Mesendoderm (in vitro differentiated cells): ENCODE results near the gene CES1.
A peak's percentile ranks its signal among the peaks of the same experiment; 100 is the strongest.
"Not testable (repeated sequence)": the region's sequence is repeated elsewhere in the genome, so short reads cannot be mapped to it uniquely, and the experiment has no call there.

ENCODE experiments used
- DNase-seq: peaks from one replicate; pipeline ENCODE4 v3.0.0; 2013
- H2AK5ac ChIP-seq: 2 replicates; pipeline ENCODE4 v1.6.1; 2013; ENCODE audit warnings: low read length, inconsistent platforms
- H2BK120ac ChIP-seq: 2 replicates; pipeline ENCODE4 v1.6.1; 2013; ENCODE audit warnings: low read depth, mild to moderate bottlenecking, low read length, moderate library complexity, mixed read lengths
- H2BK15ac ChIP-seq: replicated peaks from 2 replicates; pipeline ENCODE4 v1.6.1; 2013; ENCODE audit warnings: low read depth, mild to moderate bottlenecking, moderate library complexity
- H2BK5ac ChIP-seq: 2 replicates; pipeline ENCODE4 v1.6.1; 2013; ENCODE audit warnings: low read length, inconsistent platforms
- H3K18ac ChIP-seq: 2 replicates; pipeline ENCODE4 v1.6.1; 2013; ENCODE audit warnings: mild to moderate bottlenecking, low read length, mixed read lengths
- H3K23ac ChIP-seq: one replicate; pipeline ENCODE4 v1.6.1; 2013; ENCODE audit warnings: low read length
- H3K27ac ChIP-seq: 2 replicates; pipeline ENCODE4 v1.5.1; 2013; ENCODE audit warnings: low read depth, mild to moderate bottlenecking, inconsistent platforms, low read length, moderate library complexity
- H3K27me3 ChIP-seq: 2 replicates; pipeline ENCODE4 v1.6.1; 2013; ENCODE audit warnings: low read length, control low read depth, mild to moderate bottlenecking, inconsistent platforms; ENCODE audit not compliant: insufficient read depth, poor library complexity
- H3K36me3 ChIP-seq: 2 replicates; pipeline ENCODE4 v1.6.1; 2013; ENCODE audit warnings: low read length, inconsistent platforms; ENCODE audit not compliant: control insufficient read depth, insufficient read depth
- H3K4ac ChIP-seq: one replicate; pipeline ENCODE4 v1.6.1; 2013; ENCODE audit warnings: low read depth, mild to moderate bottlenecking, low read length, moderate library complexity
- H3K4me1 ChIP-seq: 2 replicates; pipeline ENCODE4 v1.6.1; 2013; ENCODE audit warnings: low read depth, low read length, inconsistent platforms; ENCODE audit not compliant: control insufficient read depth
- H3K4me2 ChIP-seq: 2 replicates; pipeline ENCODE4 v1.6.1; 2013; ENCODE audit warnings: low read length
- H3K4me3 ChIP-seq: 2 replicates; pipeline ENCODE4 v1.5.1; 2013; ENCODE audit warnings: mild to moderate bottlenecking, low read length
- H3K56ac ChIP-seq: one replicate; pipeline ENCODE4 v1.6.1; 2013; ENCODE audit warnings: low read length
- H3K79me1 ChIP-seq: 2 replicates; pipeline ENCODE4 v1.6.1; 2013; ENCODE audit warnings: low read length, inconsistent platforms
- H3K79me2 ChIP-seq: 2 replicates; pipeline ENCODE4 v1.6.1; 2013; ENCODE audit warnings: mild to moderate bottlenecking, low read length; ENCODE audit not compliant: control insufficient read depth, insufficient read depth
- H3K9ac ChIP-seq: 2 replicates; pipeline ENCODE4 v1.6.1; 2013; ENCODE audit warnings: low read length, inconsistent platforms
- H4K5ac ChIP-seq: one replicate; pipeline ENCODE4 v1.6.1; 2013; ENCODE audit warnings: low read length
- H4K8ac ChIP-seq: one replicate; pipeline ENCODE4 v1.6.1; 2013; ENCODE audit warnings: low read depth, mild to moderate bottlenecking, control low read depth, low read length, moderate library complexity
- WGBS: extraction: QIAGEN DNeasy Blood & Tissue Kit; methylation state at CpG from one replicate; pipeline ENCODE4 v1.1.7; 2013; ENCODE audit warnings: low lambda C conversion rate, missing lambda C conversion rate; ENCODE audit not compliant: insufficient coverage; ENCODE audit errors: extremely low coverage; 5-methylcytosine and 5-hydroxymethylcytosine counted together

Gene CES1

GRCh38 chr16:55778757-55779156 is 54.1 kb downstream of the CES1 start:
- Histone ChIP-seq H2BK5ac (no peak overlapping the region), H3K56ac (no peak overlapping the region), H3K79me2 (no peaks in the 10 kb centered on the region), H4K8ac (no peak overlapping the region), H3K27ac (no peak overlapping the region), H2AK5ac (no peak overlapping the region), H3K4me1 (no peaks in the 10 kb centered on the region), H3K4me2 (no peak overlapping the region), H3K79me1 (no peaks in the 10 kb centered on the region), H3K4me3 (no peak overlapping the region), H3K36me3 (no peaks in the 10 kb centered on the region), H3K18ac (no peak overlapping the region), H3K9ac (no peak overlapping the region), H4K5ac (no peak overlapping the region), H2BK15ac (no peak overlapping the region), H2BK120ac (no peak overlapping the region), H3K23ac (no peak overlapping the region), H3K4ac (no peak overlapping the region), H3K27me3 (no peaks in the 10 kb centered on the region)
- WGBS, result no CpG with 5 or more reads among the region's 2 CpGs
- no peak for DNase-seq

GRCh38 chr16:55775857-55776256 is 57.0 kb downstream of the CES1 start:
- Histone ChIP-seq H2BK120ac (no peak overlapping the region), H2BK15ac (no peak overlapping the region), H3K79me2 (no peaks in the 10 kb centered on the region), H3K4me3 (no peak overlapping the region), H2BK5ac (no peak overlapping the region), H3K18ac (no peak overlapping the region), H4K5ac (no peak overlapping the region), H3K4me1 (no peaks in the 10 kb centered on the region), H3K23ac (no peak overlapping the region), H3K27me3 (no peaks in the 10 kb centered on the region), H2AK5ac (no peak overlapping the region), H4K8ac (no peak overlapping the region), H3K4ac (no peak overlapping the region), H3K27ac (no peak overlapping the region), H3K4me2 (no peak overlapping the region), H3K36me3 (no peaks in the 10 kb centered on the region), H3K9ac (no peak overlapping the region), H3K56ac (no peak overlapping the region), H3K79me1 (no peaks in the 10 kb centered on the region)
- no peak for DNase-seq
- no CpG with 5 or more reads among the region's 4 CpGs for WGBS

GRCh38 chr16:55773859-55774549 is 58.9 kb downstream of the CES1 start:
- Histone ChIP-seq H3K4me3 (no peak overlapping the region), H3K23ac (no peak overlapping the region), H3K79me2 (no peaks in the 10 kb centered on the region), H2BK15ac (no peak overlapping the region), H3K36me3 (no peaks in the 10 kb centered on the region), H3K79me1 (no peaks in the 10 kb centered on the region), H3K56ac (no peak overlapping the region), H3K18ac (no peak overlapping the region), H3K9ac (no peak overlapping the region), H4K8ac (no peak overlapping the region), H2BK5ac (no peak overlapping the region), H2BK120ac (no peak overlapping the region), H3K4ac (no peak overlapping the region), H3K4me1 (no peaks in the 10 kb centered on the region), H4K5ac (no peak overlapping the region), H3K27me3 (no peaks in the 10 kb centered on the region), H3K4me2 (no peak overlapping the region), H3K27ac (no peak overlapping the region), H2AK5ac (no peak overlapping the region)
- no CpG with 5 or more reads among the region's 14 CpGs for WGBS
- no peak for DNase-seq

GRCh38 chr16:55765161-55765560 is 67.7 kb downstream of the CES1 start:
- Histone ChIP-seq H3K4me3 (no peak overlapping the region), H3K18ac (no peak overlapping the region), H3K79me1 (no peaks in the 10 kb centered on the region), H3K27ac (no peak overlapping the region), H3K4me2 (no peak overlapping the region), H3K9ac (no peak overlapping the region), H2AK5ac (no peak overlapping the region), H2BK5ac (no peak overlapping the region), H2BK120ac (no peak overlapping the region), H3K27me3 (no peaks in the 10 kb centered on the region), H3K4ac (no peak overlapping the region), H3K79me2 (no peaks in the 10 kb centered on the region), H4K8ac (no peak overlapping the region), H3K4me1 (no peaks in the 10 kb centered on the region), H3K23ac (no peak overlapping the region), H3K36me3 (no peaks in the 10 kb centered on the region), H2BK15ac (no peak overlapping the region), H3K56ac (no peak overlapping the region), H4K5ac (no peak overlapping the region)
- DNase-seq, result no peak
- WGBS, result no CpG with 5 or more reads among the region's 3 CpGs

- Histone ChIP-seq H3K79me2 (no peaks in the 10 kb centered on the region), H2BK15ac (no peak overlapping the region), H3K56ac (peak overlapping the region; percentile 74), H3K9ac (peak overlapping the region; percentile 32), H4K5ac (no peak overlapping the region), H2BK120ac (no peak overlapping the region), H3K27ac (no peak overlapping the region), H3K79me1 (no peaks in the 10 kb centered on the region), H3K4me2 (peak overlapping the region; percentile 3), H3K4me3 (no peak overlapping the region), H3K36me3 (no peaks in the 10 kb centered on the region), H3K27me3 (no peaks in the 10 kb centered on the region), H3K23ac (no peak overlapping the region), H4K8ac (no peak overlapping the region), H3K4me1 (no peaks in the 10 kb centered on the region), H2BK5ac (no peak overlapping the region), H2AK5ac (no peak overlapping the region), H3K18ac (no peak overlapping the region), H3K4ac (no peak overlapping the region)
- peak; percentile 46 for DNase-seq
- no CpG with 5 or more reads among the region's 30 CpGs for WGBS
These were observed 72.4 kb downstream of the CES1 start for GRCh38 chr16:55760310-55761001.

GRCh38 chr16:55759965-55760309 is 73.0 kb downstream of the CES1 start:
- not testable (repeated sequence) for H3K27me3 ChIP-seq, H3K79me1 ChIP-seq, H2BK15ac ChIP-seq, H3K4ac ChIP-seq, DNase-seq, H4K8ac ChIP-seq, H3K23ac ChIP-seq, H3K18ac ChIP-seq, H3K79me2 ChIP-seq, H3K9ac ChIP-seq, H2BK120ac ChIP-seq, H2BK5ac ChIP-seq, H2AK5ac ChIP-seq, H3K4me3 ChIP-seq, H4K5ac ChIP-seq, H3K36me3 ChIP-seq, H3K4me1 ChIP-seq, H3K27ac ChIP-seq, H3K4me2 ChIP-seq, H3K56ac ChIP-seq
- no CpG with 5 or more reads among the region's 3 CpGs for WGBS
